NOMO-1 (cell line): Measurements from ENCODE around the gene PPME1.

ENCODE experiments used
- DNase-seq, 2 experiments: peaks; one replicate each; lab custom pipeline; 2025; ENCODE audit not compliant: unreplicated experiment in 2 of 2; lab: John Stamatoyannopoulos, UW

Gene PPME1

GRCh38 chr11:74221816-74222215 is 50.7 kb downstream of the PPME1 start:
- no peak for DNase-seq

- no peak for DNase-seq
Observed at GRCh38 chr11:74225565-74225964, 54.5 kb downstream of the PPME1 start.

- no peak for DNase-seq
Observed at GRCh38 chr11:74226907-74227306, 55.8 kb downstream of the PPME1 start.

GRCh38 chr11:74232311-74232950 is 61.3 kb downstream of the PPME1 start:
- no peak for DNase-seq

- DNase-seq: no peak
Observed at GRCh38 chr11:74233683-74234082, 62.6 kb downstream of the PPME1 start.

- DNase-seq: no peak
Observed at GRCh38 chr11:74235121-74235520, 64.0 kb downstream of the PPME1 start.

GRCh38 chr11:74237541-74237940 is 66.5 kb downstream of the PPME1 start:
- no peak for DNase-seq

- DNase-seq: no peak
Observed at GRCh38 chr11:74238243-74238642, 67.2 kb downstream of the PPME1 start.

GRCh38 chr11:74248469-74248868 is 77.4 kb downstream of the PPME1 start:
- DNase-seq: no peak

GRCh38 chr11:74249496-74249895 is 78.4 kb downstream of the PPME1 start:
- no peak for DNase-seq

GRCh38 chr11:74253361-74253760 is 82.3 kb downstream of the PPME1 start:
- DNase-seq: no peak

- DNase-seq: peak; percentile 42 to 84
Observed at GRCh38 chr11:74255741-74256375, 84.8 kb downstream of the PPME1 start.

GRCh38 chr11:74256378-74257133 is 85.5 kb downstream of the PPME1 start:
- DNase-seq: no peak

- DNase-seq: no peak
Observed at GRCh38 chr11:74257959-74258553, 87.0 kb downstream of the PPME1 start.

GRCh38 chr11:74262725-74263124 is 91.6 kb downstream of the PPME1 start:
- no peak for DNase-seq

GRCh38 chr11:74265256-74265655 is 94.2 kb downstream of the PPME1 start:
- DNase-seq: no peak

- no peak for DNase-seq
Observed at GRCh38 chr11:74267014-74267413, 95.9 kb downstream of the PPME1 start.

GRCh38 chr11:74268456-74268855 is 97.4 kb downstream of the PPME1 start:
- no peak for DNase-seq

- no peak for DNase-seq
Observed at GRCh38 chr11:74269161-74269811, 98.2 kb downstream of the PPME1 start.

- no peak for DNase-seq
Observed at GRCh38 chr11:74272276-74272675, 101.2 kb downstream of the PPME1 start.

- no peak for DNase-seq
Observed at GRCh38 chr11:74276581-74276980, 105.5 kb downstream of the PPME1 start.
